Kidney epithelial cell (primary cell): ENCODE data around the gene CYTH2. TPM values are rescaled to one million over a fixed set of nuclear protein-coding genes. Genes with fewer than 3 reads are reported as not detected.
"Not testable (repeated sequence)": the region's sequence is repeated elsewhere in the genome, so short reads cannot be mapped to it uniquely, and the experiment has no call there.

Experiments used
- DNase-seq: peaks from one replicate; pipeline ENCODE4 v3.0.0-alpha.2; 2010; ENCODE audit warnings: low read depth
- H3K27me3 ChIP-seq: 2 replicates; pipeline ENCODE4 v1.6.0; 2011; ENCODE audit warnings: low read length; ENCODE audit not compliant: control insufficient read depth, insufficient read depth
- H3K36me3 ChIP-seq: 2 replicates; pipeline ENCODE4 v1.5.1; 2011; ENCODE audit warnings: low read length; ENCODE audit not compliant: control insufficient read depth, insufficient read depth
- H3K4me3 ChIP-seq: 2 replicates; pipeline ENCODE4 v1.5.1; 2011; ENCODE audit warnings: low read depth, mild to moderate bottlenecking, control low read depth, low read length
- CTCF ChIP-seq: IDR thresholded peaks from 2 replicates; pipeline ENCODE4 v1.5.1; 2011; ENCODE audit warnings: mild to moderate bottlenecking, moderate library complexity, low read length, control low read depth, inconsistent platforms; ENCODE audit not compliant: insufficient read depth, poor library complexity, severe bottlenecking
- total RNA-seq: library from RNA; depleted of rRNA; stranded (reverse); fragments of >200 nt; gene quantifications from 2 replicates; pipeline ENCODE4 v1.2.3, GENCODE V29; 2015

Gene CYTH2
- total RNA-seq, 1 donor from 2014 or later: 77.3 TPM

- no peak for TF ChIP-seq CTCF
- no peak overlapping the region for H3K4me3 ChIP-seq
- no peak for DNase-seq
- peaks cover 38% of the 10 kb centered on the region for H3K27me3 ChIP-seq
- no peaks in the 10 kb centered on the region for H3K36me3 ChIP-seq
Measured at GRCh38 chr19:48512504-48513288, 43.5 kb downstream of the CYTH2 start.

GRCh38 chr19:48513289-48514122 lies 44.3 kb downstream of the CYTH2 start:
- DNase-seq: no peak
- no peak for TF ChIP-seq CTCF
- Histone ChIP-seq H3K27me3 (peaks cover 34% of the 10 kb centered on the region), H3K36me3 (no peaks in the 10 kb centered on the region), H3K4me3 (peak overlapping the region; percentile 71)

- H3K4me3 ChIP-seq: no peak overlapping the region
- TF ChIP-seq CTCF: no peak
- no peak for DNase-seq
Measured at GRCh38 chr19:48514123-48514458, 44.9 kb downstream of the CYTH2 start.

GRCh38 chr19:48516536-48516935 lies 47.4 kb downstream of the CYTH2 start:
- Histone ChIP-seq H3K36me3 (no peaks in the 10 kb centered on the region), H3K4me3 (no peak overlapping the region), H3K27me3 (peaks cover 17% of the 10 kb centered on the region)
- DNase-seq: no peak
- no peak for TF ChIP-seq CTCF

More at GRCh38 chr19:48514123-48514458, 44.9 kb downstream of the CYTH2 start:
- no peaks in the 10 kb centered on the region for H3K36me3 ChIP-seq
- H3K27me3 ChIP-seq: peaks cover 32% of the 10 kb centered on the region

GRCh38 chr19:48518207-48518606 lies 49.0 kb downstream of the CYTH2 start:
- Histone ChIP-seq H3K36me3 (no peaks in the 10 kb centered on the region), H3K27me3 (peaks cover 4% of the 10 kb centered on the region), H3K4me3 (no peak overlapping the region)
- no peak for DNase-seq
- no peak for TF ChIP-seq CTCF

- H3K4me3 ChIP-seq, H3K36me3 ChIP-seq, H3K27me3 ChIP-seq, DNase-seq: not testable (repeated sequence)
Measured at GRCh38 chr19:48519426-48519825, 50.3 kb downstream of the CYTH2 start.
